Sciatic nerve (tissue), 2 donors: ENCODE data around the gene IKZF3. TPM values are rescaled to one million over a fixed set of nuclear protein-coding genes. Genes with fewer than 3 reads are reported as not detected.
"Not testable (repeated sequence)": the region's sequence is repeated elsewhere in the genome, so short reads cannot be mapped to it uniquely, and the experiment has no call there.

Source experiments
- ATAC-seq: fragments of 200-7000 bp; cut with Tn5 transposase; one replicate; pipeline ENCODE4 v1.9.1; 2020; ENCODE audit warnings: mild to moderate bottlenecking, moderate library complexity
- DNase-seq: peaks from one replicate; pipeline ENCODE4 v3.0.0-alpha.2; 2020; ENCODE audit warnings: low spot score
- intact Hi-C: fragments of 100-400 bp; cut with DNase I; formaldehyde crosslinking; loops from one replicate; pipeline ENCODE4 v1.14.2; 2022
- microRNA-seq: library from miRNA; unstranded; fragments of <30 nt; microRNA quantifications from one replicate; pipeline ENCODE4 v1.2.0, GENCODE V29; 2020
- total RNA-seq: library from RNA; stranded (reverse); fragmentation: NEBNext Ultra II Directional; extraction: Animal tissue kit (Norgen Biotek cat#: 25700); gene quantifications from one replicate; pipeline ENCODE4 v1.2.1, GENCODE V29; 2021
- donor health status: DM: no; HTN: no; CAD: no.
- donor health status: DM: no; HTN: no; CAD: no.

Gene IKZF3
- total RNA-seq, 1 donor from 2014 or later, result 2.6 TPM

GRCh38 chr17:39714234-39714633 is 149.9 kb downstream of the IKZF3 start:
- ATAC-seq, result no peak
- DNase-seq, result no peak
- intact Hi-C loops, result no loop called here

GRCh38 chr17:39711851-39712250 is 152.3 kb downstream of the IKZF3 start:
- intact Hi-C loops, result no loop called here
- DNase-seq, result no peak
- ATAC-seq, result no peak

- DNase-seq, ATAC-seq, intact Hi-C loops: not testable (repeated sequence)
Measured at GRCh38 chr17:39711071-39711470, 153.0 kb downstream of the IKZF3 start.

GRCh38 chr17:39709998-39710964 is 153.8 kb downstream of the IKZF3 start:
- intact Hi-C loops, result loop anchor here (5.0 kb wide), 1 partner anchor 267 kb away; no protein-coding TSS in a partner anchor
- ATAC-seq (no peak), DNase-seq (no peak)

GRCh38 chr17:39709319-39709997 is 154.7 kb downstream of the IKZF3 start:
- ATAC-seq, result no peak
- no peak for DNase-seq
- intact Hi-C loops, result loop anchor here (5.0 kb wide), 1 partner anchor 268 kb away; no protein-coding TSS in a partner anchor

Small RNA genes lying within 50 kb of the gene (microRNA-seq; reads per million reads assigned to microRNA genes)
- not detected for gene MIR4728

Other genes with a start within 250 kb of the IKZF3 start
- gene PPP1R1B, start 237.4 kb downstream of the IKZF3 start, total RNA-seq, result 3.3 TPM
- gene STARD3, start 227.2 kb downstream of the IKZF3 start, total RNA-seq, result 81.8 TPM
- 2.0 TPM for gene TCAP, start 199.0 kb downstream of the IKZF3 start, total RNA-seq
- gene PNMT, start 195.9 kb downstream of the IKZF3 start, total RNA-seq, result 1.3 TPM
- 16.0 TPM for gene PGAP3, start 176.3 kb downstream of the IKZF3 start, total RNA-seq
- 131 TPM for gene ERBB2, start 164.2 kb downstream of the IKZF3 start, total RNA-seq
- gene MIEN1, start 133.8 kb downstream of the IKZF3 start, total RNA-seq, result 18.5 TPM
- gene GRB7, start 126.4 kb downstream of the IKZF3 start, total RNA-seq, result 1.6 TPM
- not detected for gene ZPBP2, start 3.9 kb upstream of the IKZF3 start, total RNA-seq
- gene GSDMB, start 54.3 kb upstream of the IKZF3 start, total RNA-seq, result 15.2 TPM
- gene ORMDL3, start 63.3 kb upstream of the IKZF3 start, total RNA-seq, result 39.1 TPM
- not detected for gene LRRC3C, start 63.4 kb upstream of the IKZF3 start, total RNA-seq
- gene GSDMA, start 98.7 kb upstream of the IKZF3 start, total RNA-seq, result 1.5 TPM
- gene PSMD3, start 116.5 kb upstream of the IKZF3 start, total RNA-seq, result 68.7 TPM
- gene CSF3, start 151.1 kb upstream of the IKZF3 start, total RNA-seq, result 2.3 TPM
- gene MED24, start 190.1 kb upstream of the IKZF3 start, total RNA-seq, result 74.7 TPM
- gene THRA, start 198.7 kb upstream of the IKZF3 start, total RNA-seq, result 72.0 TPM
- 69.8 TPM for gene NR1D1, start 236.3 kb upstream of the IKZF3 start, total RNA-seq